Activated CD8-positive, alpha-beta T cell treated with anti-CD3 and anti-CD28 coated beads, Interleukin-2, amount 10 ng/mL, durations not matched to agents 7 days and 5 days (primary cell): ENCODE measurements around the gene ITGB8. TPM values are rescaled to one million over a fixed set of nuclear protein-coding genes. Genes with fewer than 3 reads are reported as not detected.

ENCODE experiments used
- ATAC-seq: fragments of 150-1000 bp; cut with Tn5 transposase; one replicate; pipeline ENCODE4 v1.10.0; 2021; ENCODE audit warnings: moderate library complexity
- CTCF ChIA-PET: fragments of 350-600 bp; sonication (Branson Sonifier 250); formaldehyde crosslinking; loops from one replicate; lab custom pipeline; 2021; ENCODE audit warnings: antibody characterized with exemption; lab: Charles Lee
- POLR2A ChIA-PET: fragments of 350-600 bp; sonication (Branson Sonifier 250); formaldehyde crosslinking; loops from one replicate; lab custom pipeline; 2021; ENCODE audit warnings: antibody characterized with exemption; lab: Charles Lee
- DNase-seq: peaks from one replicate; pipeline ENCODE4 v3.0.0-alpha.2; 2020
- H3K27ac Mint-ChIP-seq: one replicate; pipeline ENCODE4 v1.8.0; 2021; ENCODE audit warnings: mild to moderate bottlenecking, mixed read lengths
- H3K27me3 Mint-ChIP-seq: one replicate; pipeline ENCODE4 v1.8.0; 2021; ENCODE audit warnings: low read depth, mixed read lengths
- H3K36me3 Mint-ChIP-seq: one replicate; pipeline ENCODE4 v1.8.0; 2021; ENCODE audit warnings: low read depth, mixed read lengths
- H3K4me1 Mint-ChIP-seq: one replicate; pipeline ENCODE4 v1.8.0; 2021; ENCODE audit warnings: low read depth, mixed read lengths
- H3K4me3 Mint-ChIP-seq: one replicate; pipeline ENCODE4 v1.8.0; 2021; ENCODE audit warnings: mild to moderate bottlenecking, mixed read lengths
- H3K9me3 Mint-ChIP-seq: one replicate; pipeline ENCODE4 v1.8.0; 2022; ENCODE audit warnings: mixed read lengths; ENCODE audit not compliant: insufficient read depth
- total RNA-seq, 2 experiments: library from RNA; stranded (reverse); gene quantifications; one replicate each; pipeline ENCODE4 v1.2.3, GENCODE V29; 2021

ITGB8 gene
- total RNA-seq, 2 experiments from 2014 or later, result not detected

GRCh38 chr7:20464891-20465290 lies 134.2 kb downstream of the ITGB8 start:
- no peak overlapping the region for H3K4me3 Mint-ChIP-seq
- no peaks in the 10 kb centered on the region for H3K27me3 Mint-ChIP-seq
- H3K4me1 Mint-ChIP-seq, result no peaks in the 10 kb centered on the region
- DNase-seq, result no peak
- no peaks in the 10 kb centered on the region for H3K36me3 Mint-ChIP-seq
- ChIA-PET CTCF (no interaction called here), POLR2A (no interaction called here)
- H3K9me3 Mint-ChIP-seq, result no peaks in the 10 kb centered on the region
- H3K27ac Mint-ChIP-seq, result no peak overlapping the region
- no peak for ATAC-seq

Other genes with a start within 250 kb of the ITGB8 start
- under 1 TPM; 0.39 to 0.55 TPM for gene MACC1, start 113.5 kb upstream of the ITGB8 start, total RNA-seq